Astrocyte of the cerebellum (primary cell): Measurements from ENCODE around the gene SLC66A1.

Source experiments
- DNase-seq: peaks from one replicate; pipeline ENCODE4 v3.0.0-alpha.2; 2011; ENCODE audit warnings: low read depth
- H3K4me3 ChIP-seq: 2 replicates; pipeline ENCODE4 v1.5.1; 2011; ENCODE audit warnings: mild to moderate bottlenecking, low read depth, low read length, moderate library complexity
- CTCF ChIP-seq: IDR thresholded peaks from 2 replicates; pipeline ENCODE4 v1.5.1; 2012; ENCODE audit warnings: low read length, low read depth, moderate library complexity, mild to moderate bottlenecking; ENCODE audit errors: missing control alignments
- in situ Hi-C: cut with HindIII; loops from 2 replicates; pipeline ENCODE4 v1.10.0; 2017; ENCODE audit warnings: low sequenced_read_pairs

Gene SLC66A1

DNA sequence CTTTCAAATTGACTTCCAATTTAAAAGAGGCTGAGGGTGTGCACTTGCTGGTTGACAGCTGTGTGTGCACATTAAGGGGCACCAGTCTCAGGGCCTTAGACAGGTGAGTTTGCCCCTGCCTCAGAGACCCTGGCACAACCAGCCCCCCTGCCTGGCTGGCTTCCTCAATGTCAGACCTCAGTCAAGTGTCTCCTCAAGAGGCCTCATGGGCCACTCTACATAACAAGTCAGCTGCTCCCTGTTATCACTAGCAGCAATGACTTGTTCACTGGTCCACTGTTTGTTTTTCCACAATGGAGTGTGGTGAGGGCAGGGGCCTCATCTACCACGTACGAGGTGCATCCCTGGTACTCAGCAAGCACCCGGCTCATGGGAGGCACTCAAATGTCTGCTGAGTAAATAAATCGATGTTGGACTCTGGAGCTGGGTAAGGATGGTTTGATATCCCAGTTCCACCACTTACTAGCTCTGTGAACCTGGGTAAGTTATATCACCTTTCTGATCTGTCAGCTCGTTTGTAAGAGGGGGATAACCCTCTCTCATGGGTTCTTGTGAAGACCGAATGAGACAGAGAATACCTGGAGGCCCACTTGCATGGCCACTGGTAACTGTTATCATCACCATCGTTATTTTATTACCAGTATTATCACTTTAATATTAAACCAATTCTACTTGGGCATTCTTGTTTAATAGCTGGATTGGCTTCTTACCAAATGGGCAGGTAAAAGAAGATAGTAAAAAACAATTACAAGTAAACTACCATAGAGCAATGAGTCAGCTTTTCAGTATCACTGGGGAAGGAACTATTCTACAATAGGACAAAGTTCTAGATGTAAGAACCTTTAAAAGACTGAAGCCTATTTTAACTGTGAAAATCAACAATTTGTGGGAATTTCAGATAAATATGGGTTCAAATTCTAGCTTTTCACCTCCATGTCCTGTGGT is 64.6 kb downstream of the SLC66A1 start:
- TF ChIP-seq CTCF: no peak
- DNase-seq: no peak
- no peak overlapping the region for H3K4me3 ChIP-seq
- in situ Hi-C loops: loop anchor here (5.0 kb wide), 1 partner anchor 34 kb away; no protein-coding TSS in a partner anchor

- in situ Hi-C loops: loop anchor here (5.0 kb wide), 1 partner anchor 36 kb away; no protein-coding TSS in a partner anchor
- H3K4me3 ChIP-seq: no peak overlapping the region
- TF ChIP-seq CTCF: no peak
- no peak for DNase-seq
Observed at GRCh38 chr1:19377812-19378718, 65.9 kb downstream of the SLC66A1 start.
